Measurements from ENCODE around the gene ZNF697.
"Not testable (repeated sequence)": the region's sequence is repeated elsewhere in the genome, so short reads cannot be mapped to it uniquely, and the experiment has no call there.

ZNF697 gene

GRCh38 chr1:119647734-119648619, at the start of gene ZNF697:
ZNF697 (minus strand) TSS chr1:119648266; CDS start chr1:119626100, 22,166 bp downstream.
- DNase-seq (ENCODE audit: low read depth), result peak; percentile 95
- peak; percentile 25 for TF ChIP-seq CTCF (IDR thresholded peaks at IDR 0.05; ENCODE audit: control insufficient read depth, insufficient read depth, low read depth, low read length, missing control alignments)
- peak within 1 kb of the TSS; percentile 72 for H3K4me3 ChIP-seq (ENCODE audit: control insufficient read depth, low read depth, low read length)

- no peak for TF ChIP-seq CTCF (IDR thresholded peaks at IDR 0.05; ENCODE audit: control insufficient read depth, insufficient read depth, low read depth, low read length, missing control alignments)
- DNase-seq (ENCODE audit: low read depth), result no peak
- no peak overlapping the region for H3K4me3 ChIP-seq (ENCODE audit: control insufficient read depth, low read depth, low read length)
Observed at GRCh38 chr1:119697598-119697997, 49.5 kb upstream of the ZNF697 start.

- not testable (repeated sequence) for H3K4me3 ChIP-seq (ENCODE audit: control insufficient read depth, low read depth, low read length); DNase-seq (ENCODE audit: low read depth)
Observed at GRCh38 chr1:119696863-119697262, 48.8 kb upstream of the ZNF697 start.

GRCh38 chr1:119689511-119689910, 41.4 kb upstream of the ZNF697 start:
- no peak for DNase-seq (ENCODE audit: low read depth)
- TF ChIP-seq CTCF (IDR thresholded peaks at IDR 0.05; ENCODE audit: control insufficient read depth, insufficient read depth, low read depth, low read length, missing control alignments), result no peak
- no peak overlapping the region for H3K4me3 ChIP-seq (ENCODE audit: control insufficient read depth, low read depth, low read length)

- H3K4me3 ChIP-seq (ENCODE audit: control insufficient read depth, low read depth, low read length), result no peak overlapping the region
- DNase-seq (ENCODE audit: low read depth), result no peak
- TF ChIP-seq CTCF (IDR thresholded peaks at IDR 0.05; ENCODE audit: control insufficient read depth, insufficient read depth, low read depth, low read length, missing control alignments), result no peak
Observed at GRCh38 chr1:119688810-119689209, 40.7 kb upstream of the ZNF697 start.

GRCh38 chr1:119687434-119688079, 39.5 kb upstream of the ZNF697 start:
- DNase-seq (ENCODE audit: low read depth), result no peak
- H3K4me3 ChIP-seq (ENCODE audit: control insufficient read depth, low read depth, low read length), result no peak overlapping the region
- TF ChIP-seq CTCF (IDR thresholded peaks at IDR 0.05; ENCODE audit: control insufficient read depth, insufficient read depth, low read depth, low read length, missing control alignments), result no peak

- H3K4me3 ChIP-seq (ENCODE audit: control insufficient read depth, low read depth, low read length), result no peak overlapping the region
- no peak for DNase-seq (ENCODE audit: low read depth)
- no peak for TF ChIP-seq CTCF (IDR thresholded peaks at IDR 0.05; ENCODE audit: control insufficient read depth, insufficient read depth, low read depth, low read length, missing control alignments)
Observed at GRCh38 chr1:119686661-119687060, 38.6 kb upstream of the ZNF697 start.
